HG02943 (cell line): ENCODE results near the gene PPP1R36.
"Not testable (repeated sequence)": the region's sequence is repeated elsewhere in the genome, so short reads cannot be mapped to it uniquely, and the experiment has no call there.

Experiments used
- ATAC-seq: cut with Tn5 transposase; IDR thresholded peaks from one replicate; pipeline ENCODE4 v1.9.1; 2021; ENCODE audit warnings: mild to moderate bottlenecking, low read depth, moderate library complexity; ENCODE audit not compliant: unreplicated experiment

PPP1R36 gene

DNA sequence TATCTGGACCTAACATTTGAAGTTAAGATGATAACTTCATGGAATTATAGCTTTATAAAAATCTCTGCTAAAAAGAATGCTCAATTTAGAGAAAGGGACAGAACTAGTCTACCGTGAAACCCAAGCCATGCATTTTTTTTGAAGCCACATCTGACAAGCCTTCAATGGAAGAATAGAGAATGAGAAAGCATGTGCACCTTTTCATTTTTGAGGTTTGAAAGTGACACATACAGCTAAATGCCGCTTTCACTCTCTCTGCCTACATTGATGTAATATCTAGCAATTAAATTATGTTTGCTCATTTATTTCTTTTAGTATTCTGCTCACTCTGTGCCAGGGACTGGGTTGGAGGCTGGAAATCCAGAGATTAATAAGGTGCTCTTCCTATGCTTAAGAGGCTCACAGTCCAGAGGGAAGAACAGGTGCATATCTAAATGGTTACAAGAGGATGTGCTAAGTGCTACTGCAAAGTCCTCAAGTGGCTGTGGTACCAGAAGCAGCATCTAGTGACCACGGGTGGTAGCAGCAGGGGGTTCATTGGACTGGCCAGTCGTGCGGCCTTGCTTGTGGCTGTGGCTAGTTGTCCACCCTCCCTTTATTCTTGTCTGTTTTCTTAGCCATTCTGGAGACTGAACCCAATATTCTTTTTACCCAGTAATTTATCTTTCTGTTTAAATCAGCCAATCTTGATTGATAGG lies 60.4 kb downstream of the PPP1R36 start:
- no peak for ATAC-seq

DNA sequence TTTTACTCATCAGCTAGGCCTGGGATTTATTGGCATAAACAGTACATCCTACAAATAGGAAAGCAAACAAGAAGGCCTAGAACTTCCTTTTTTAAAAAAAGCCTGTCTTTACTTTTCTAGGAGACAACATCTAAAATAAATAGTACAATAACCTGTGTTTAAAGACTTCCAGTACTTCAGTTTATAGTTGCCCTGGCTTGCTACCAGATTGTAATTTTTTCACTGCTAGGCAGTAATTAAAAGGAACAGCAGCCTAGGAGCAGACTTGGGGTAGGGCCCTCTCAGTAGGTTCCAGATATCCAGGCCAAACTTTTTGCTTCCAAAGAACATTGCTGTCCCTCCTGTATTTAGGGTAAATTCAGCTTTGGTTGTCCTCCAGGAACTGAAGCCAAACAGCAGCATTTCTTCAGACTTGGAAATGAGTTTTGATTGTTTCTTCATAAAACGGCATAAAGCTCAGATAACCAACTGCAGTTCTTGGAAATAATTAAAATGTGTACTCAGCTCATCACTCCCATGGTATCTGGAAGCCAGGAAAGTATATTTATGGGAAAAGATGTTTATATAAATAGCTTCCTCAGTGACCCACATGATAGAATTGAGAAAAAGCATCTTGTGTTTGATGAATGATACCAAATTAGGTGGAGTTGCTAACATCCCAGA lies 61.7 kb downstream of the PPP1R36 start:
- ATAC-seq = no peak

- ATAC-seq = no peak
Observed at GRCh38 chr14:64612021-64612380, 62.2 kb downstream of the PPP1R36 start.

- no peak for ATAC-seq
Observed at GRCh38 chr14:64612971-64613666, 63.4 kb downstream of the PPP1R36 start.

DNA sequence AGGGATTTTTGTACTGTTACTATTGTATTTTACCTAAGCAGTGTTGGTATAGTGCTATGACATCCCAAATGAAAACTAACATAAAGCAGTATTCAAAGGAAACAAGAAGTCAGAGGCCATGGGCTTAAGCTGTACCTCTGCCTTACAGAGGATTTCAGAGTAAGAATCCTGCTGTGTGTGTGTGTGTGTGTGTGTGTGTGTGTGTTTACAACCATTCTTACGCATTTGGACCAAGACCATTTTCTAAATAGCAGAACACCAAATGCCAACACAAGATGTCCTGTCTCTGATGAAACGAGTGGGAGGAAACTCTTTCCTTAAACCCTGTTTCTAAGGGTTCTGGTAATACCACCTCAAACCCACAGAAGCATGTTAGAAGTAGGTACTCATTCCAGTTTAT lies 64.4 kb downstream of the PPP1R36 start:
- no peak for ATAC-seq

- no peak for ATAC-seq
Observed at GRCh38 chr14:64614805-64615391, 65.1 kb downstream of the PPP1R36 start.

DNA sequence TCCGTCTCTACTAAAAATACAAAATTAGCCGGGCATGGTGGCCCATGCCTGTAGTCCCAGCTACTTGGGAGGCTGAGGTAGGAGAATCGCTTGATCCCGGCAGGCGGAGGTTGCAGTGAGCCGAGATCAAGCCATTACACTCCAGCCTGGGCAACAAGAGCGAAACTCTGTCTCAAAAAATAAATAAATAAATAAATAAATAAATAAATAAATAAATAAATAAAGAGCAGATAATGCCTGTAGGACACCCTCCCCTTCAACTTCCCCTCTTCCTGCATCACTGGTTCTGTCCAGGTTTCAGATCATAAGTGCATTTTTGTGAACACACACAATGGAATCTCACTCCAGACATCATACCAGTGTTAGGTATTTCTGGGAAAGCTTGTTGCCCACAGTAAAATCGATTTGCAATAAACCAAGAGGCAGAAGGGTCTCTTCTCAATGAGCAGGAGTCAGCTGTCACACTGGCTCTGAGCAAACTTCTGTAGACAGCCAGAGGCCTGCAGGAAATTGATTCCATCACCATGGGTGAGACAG lies 68.2 kb downstream of the PPP1R36 start:
- not testable (repeated sequence) for ATAC-seq

DNA sequence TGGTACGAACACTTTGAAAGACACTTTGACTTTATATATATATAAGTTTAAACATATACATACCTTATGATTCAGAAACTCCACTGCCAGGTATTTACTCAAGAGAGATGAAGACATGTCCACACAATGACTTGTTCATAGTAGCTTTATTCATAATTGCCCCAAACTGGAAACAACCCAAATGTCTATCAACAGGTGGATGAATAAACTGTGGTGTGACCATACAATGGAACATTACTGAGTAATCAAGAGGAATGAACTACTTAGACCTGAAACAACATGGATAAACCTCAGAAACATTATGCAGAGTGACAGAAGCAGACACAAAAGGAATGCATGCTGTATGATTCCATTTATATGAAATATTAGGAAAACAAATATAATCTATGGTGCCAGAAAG lies 71.1 kb downstream of the PPP1R36 start:
- ATAC-seq = no peak

GRCh38 chr14:64623554-64624165 lies 73.9 kb downstream of the PPP1R36 start:
- ATAC-seq = no peak

- ATAC-seq = no peak
Observed at GRCh38 chr14:64625386-64626232, 75.8 kb downstream of the PPP1R36 start.

DNA sequence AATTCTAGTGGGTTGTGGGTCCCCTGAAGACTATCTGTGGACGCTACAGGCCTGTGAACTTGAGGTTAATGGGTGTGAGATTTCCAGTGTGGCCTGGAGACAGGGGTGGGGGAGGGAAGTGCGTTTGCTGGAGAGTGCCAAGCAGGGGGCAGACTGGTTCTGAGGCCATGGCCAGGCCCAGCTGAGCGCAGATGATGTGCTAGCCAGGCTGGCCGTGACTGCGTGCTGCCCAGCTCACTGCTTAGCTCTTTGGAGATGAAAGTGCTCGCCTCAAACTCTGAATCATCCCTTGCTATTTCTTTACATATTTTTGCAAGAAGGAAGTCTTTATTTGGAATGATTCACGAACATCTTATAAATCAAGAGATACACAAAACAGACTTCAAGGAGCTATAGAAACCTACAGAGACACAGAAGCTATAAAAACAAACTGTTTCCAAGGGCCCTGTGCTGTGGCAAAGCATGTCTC lies 79.2 kb downstream of the PPP1R36 start:
- ATAC-seq = no peak

- no peak for ATAC-seq
Observed at GRCh38 chr14:64630778-64631177, 81.0 kb downstream of the PPP1R36 start.

- not testable (repeated sequence) for ATAC-seq
Observed at GRCh38 chr14:64631222-64631621, 81.5 kb downstream of the PPP1R36 start.

DNA sequence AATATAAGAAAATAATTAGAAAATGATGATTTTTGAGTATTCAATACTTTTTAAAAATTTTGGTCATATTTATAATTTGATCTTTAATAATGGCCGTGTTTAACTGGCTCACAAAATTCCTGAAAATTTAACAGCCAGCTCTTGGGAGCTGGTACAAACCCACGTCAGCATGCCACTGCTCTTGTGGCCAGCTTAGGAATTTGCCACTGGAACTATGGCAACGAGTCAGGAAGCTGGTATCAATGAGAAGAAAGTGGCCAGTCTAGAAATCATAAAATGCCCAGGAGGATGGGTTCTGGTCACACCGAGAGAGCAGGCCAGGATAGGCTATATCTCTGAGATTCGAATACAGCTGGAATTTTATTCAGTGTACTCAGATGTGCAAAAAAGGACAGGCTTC lies 82.3 kb downstream of the PPP1R36 start:
- ATAC-seq = no peak

GRCh38 chr14:64634558-64634957 lies 84.8 kb downstream of the PPP1R36 start:
- no peak for ATAC-seq

DNA sequence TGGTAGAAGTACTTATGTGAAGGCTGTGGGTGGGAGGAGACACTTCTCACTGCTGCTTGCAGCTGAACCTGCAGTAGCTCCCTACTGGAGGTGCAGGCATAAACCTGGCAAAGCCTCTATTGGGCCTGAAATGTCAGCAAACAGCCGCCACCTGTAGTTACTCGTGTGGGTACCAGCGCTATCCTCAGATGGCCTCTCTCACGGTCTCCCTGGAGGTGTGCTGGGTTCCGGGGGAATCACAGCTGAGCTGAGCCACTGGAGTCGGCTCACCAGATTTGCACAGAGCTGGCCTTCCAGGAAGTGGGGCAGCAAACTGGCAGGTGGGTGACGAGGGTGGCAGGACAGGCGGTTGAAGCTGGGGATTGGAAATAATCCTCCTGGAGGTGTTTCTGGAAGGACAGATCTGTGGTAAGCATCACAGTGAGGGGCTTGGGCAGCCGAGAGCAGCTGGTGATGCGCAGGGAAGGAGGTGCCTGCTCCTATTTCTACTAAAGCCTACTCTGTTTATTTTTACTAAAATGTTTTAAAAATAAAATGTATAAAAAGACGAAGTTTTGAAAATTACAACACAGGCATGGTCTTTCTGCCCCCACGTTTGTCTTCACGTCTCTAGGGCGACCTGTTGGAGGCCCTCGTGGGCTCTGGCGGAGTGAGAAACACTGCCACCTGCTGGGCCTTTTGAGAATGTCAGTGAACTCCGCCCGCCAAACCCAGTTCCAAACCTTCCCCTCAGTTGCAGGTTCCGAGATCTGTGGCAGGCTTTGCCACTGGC lies 86.6 kb downstream of the PPP1R36 start:
- no peak for ATAC-seq

- no peak for ATAC-seq
Observed at GRCh38 chr14:64636980-64637429, 87.2 kb downstream of the PPP1R36 start.

GRCh38 chr14:64637735-64638473 lies 88.1 kb downstream of the PPP1R36 start:
- no peak for ATAC-seq
